HCT116 (cell line): ENCODE results near the gene LYRM4. TPM values are rescaled to one million over a fixed set of nuclear protein-coding genes. Genes with fewer than 3 reads are reported as not detected.
A peak's percentile ranks its signal among the peaks of the same experiment; 100 is the strongest.

Experiments
- ATAC-seq: fragments of 200-7000 bp; cut with Tn5 transposase; 2 replicates; pipeline ENCODE4 v1.9.1; 2020; ENCODE audit warnings: mild to moderate bottlenecking, moderate library complexity
- BruUV-seq: library from RNA; stranded (reverse); fragments of 400-500 nt; replicated peaks from 2 replicates; lab custom pipeline; 2021; lab: Mats Ljungman, UMichigan
- CTCF ChIA-PET: fragments of 300-600 bp; sonication (Branson Sonifier 250); formaldehyde crosslinking; loops from one replicate; lab custom pipeline; 2021; ENCODE audit warnings: antibody characterized with exemption; lab: Charles Lee
- POLR2A ChIA-PET: fragments of 300-600, 350-600 bp; sonication (Branson Sonifier 250); formaldehyde crosslinking; loops from one replicate; lab custom pipeline; 2021; ENCODE audit warnings: antibody characterized with exemption; lab: Charles Lee
- RAD21 ChIA-PET, 2 experiments: fragments of 300-600 bp; sonication (Branson Sonifier 250); formaldehyde crosslinking; loops; one replicate each; lab custom pipeline; 2023; ENCODE audit warnings: low total read pairs in 2 of 2; ENCODE audit not compliant: uncharacterized antibody in 2 of 2, unreplicated experiment in 2 of 2, low non-redundant PET in 1 of 2; lab: Charles Lee
- DNase-seq: peaks from one replicate; pipeline ENCODE4 v3.0.0-alpha.2; 2010; ENCODE audit warnings: low read depth, low spot score
- H2AFZ ChIP-seq: fragments of 200-600 bp; shearing (Covaris generic), sonication (generic); 2 replicates; pipeline ENCODE4 v1.6.1; 2017; ENCODE audit warnings: low read depth, mixed run types, mixed read lengths, antibody characterized with exemption, low read length; ENCODE audit not compliant: poor library complexity, severe bottlenecking
- H3K27ac ChIP-seq: 2 replicates; pipeline ENCODE4 v1.5.1; 2012; ENCODE audit warnings: low read depth, low read length
- H3K27me3 ChIP-seq: fragments of 200-600 bp; sonication (generic); 2 replicates; pipeline ENCODE4 v1.6.1; 2016; ENCODE audit warnings: mixed run types, low read length, mixed read lengths; ENCODE audit not compliant: insufficient read depth
- H3K36me3 ChIP-seq, 2 experiments: fragments of 200-500 bp in 1 of 2; fragments of 200-600 bp in 1 of 2; sonication (Bioruptor generic) in 1 of 2; sonication (generic) in 1 of 2; 2 replicates each; pipeline versions ENCODE4 v1.5.1 to v1.6.1; 2014 to 2016; ENCODE audit warnings: low read length in 2 of 2, inconsistent platforms in 1 of 2, mixed read lengths in 1 of 2, mixed run types in 1 of 2; ENCODE audit not compliant: insufficient read depth in 2 of 2, control insufficient read depth in 1 of 2
- H3K4me1 ChIP-seq, 2 experiments: fragments of 200-600 bp in 1 of 2; sonication (generic) in 1 of 2; 2 replicates each; pipeline versions ENCODE4 v1.5.1 to v1.6.1; 2012 to 2017; ENCODE audit warnings: low read length in 2 of 2, inconsistent platforms in 1 of 2, mild to moderate bottlenecking in 1 of 2, mixed read lengths in 1 of 2, mixed run types in 1 of 2, moderate library complexity in 1 of 2; ENCODE audit not compliant: insufficient read depth in 2 of 2, control insufficient read depth in 1 of 2
- H3K4me2 ChIP-seq: fragments of 200-600 bp; sonication (generic); 2 replicates; pipeline ENCODE4 v1.6.1; 2017; ENCODE audit warnings: mixed run types, low read length, mixed read lengths
- H3K4me3 ChIP-seq, 2 experiments: fragments of 200-600 bp in 1 of 2; sonication (generic) in 1 of 2; replicated peaks in 1 of 2; 2 replicates each; pipeline ENCODE4 v1.5.1; 2011 to 2016; ENCODE audit warnings: low read length in 2 of 2, control low read depth in 1 of 2, low read depth in 1 of 2, mild to moderate bottlenecking in 1 of 2, mixed read lengths in 1 of 2, mixed run types in 1 of 2
- H3K79me2 ChIP-seq: fragments of 200-600 bp; sonication (generic); 2 replicates; pipeline ENCODE4 v1.6.1; 2017; ENCODE audit warnings: mild to moderate bottlenecking, mixed run types, low read length, moderate library complexity, mixed read lengths; ENCODE audit not compliant: insufficient read depth
- H3K9ac ChIP-seq: fragments of 200-600 bp; sonication (generic); 2 replicates; pipeline ENCODE4 v1.6.1; 2016; ENCODE audit warnings: low read length, mixed read lengths
- H3K9me2 ChIP-seq: fragments of 200-600 bp; sonication (generic), shearing (Covaris generic); 2 replicates; pipeline ENCODE4 v1.6.1; 2017; ENCODE audit warnings: mixed run types, mild to moderate bottlenecking, moderate library complexity; ENCODE audit not compliant: insufficient read depth
- H3K9me3 ChIP-seq, 2 experiments: fragments of 200-500 bp in 1 of 2; fragments of 200-600 bp in 1 of 2; sonication (Bioruptor generic) in 1 of 2; sonication (generic) in 1 of 2; 2 replicates each; pipeline ENCODE4 v1.6.1; 2014 to 2017; ENCODE audit warnings: low read length in 2 of 2, mixed read lengths in 2 of 2, inconsistent platforms in 1 of 2, low read depth in 1 of 2, mild to moderate bottlenecking in 1 of 2, mixed run types in 1 of 2, moderate library complexity in 1 of 2; ENCODE audit not compliant: control insufficient read depth in 1 of 2, insufficient read depth in 1 of 2
- H4K20me1 ChIP-seq: fragments of 200-600 bp; sonication (generic), shearing (Covaris generic); 2 replicates; pipeline ENCODE4 v1.6.1; 2017; ENCODE audit warnings: mixed run types, mild to moderate bottlenecking, moderate library complexity; ENCODE audit not compliant: insufficient read depth
- CBX3 ChIP-seq: IDR thresholded peaks from 2 replicates; pipeline ENCODE4 v1.6.1; 2012; ENCODE audit warnings: low read depth
- CTCF ChIP-seq, 3 experiments: fragments of 200-600 bp in 1 of 3; sonication (generic) in 1 of 3; IDR thresholded peaks in 2 of 3; conservative IDR thresholded peaks in 1 of 3; 2 replicates each; pipeline ENCODE4 v1.5.1; 2012 to 2017; ENCODE audit warnings: low read depth in 2 of 3, low read length in 2 of 3, antibody characterized with exemption in 1 of 3, borderline replicate concordance in 1 of 3, control low read depth in 1 of 3, mild to moderate bottlenecking in 1 of 3, mixed read lengths in 1 of 3, mixed run types in 1 of 3, moderate library complexity in 1 of 3; ENCODE audit not compliant: insufficient read depth in 1 of 3
- EGR1 ChIP-seq: IDR thresholded peaks from 2 replicates; pipeline ENCODE4 v1.6.1; 2012; ENCODE audit warnings: low read depth
- ELF1 ChIP-seq: IDR thresholded peaks from 2 replicates; pipeline ENCODE4 v1.6.1; 2012; ENCODE audit warnings: low read depth, borderline replicate concordance
- EZH2 ChIP-seq: fragments of 200-600 bp; sonication (generic); IDR thresholded peaks from 2 replicates; pipeline ENCODE4 v1.6.1; 2017; ENCODE audit warnings: antibody characterized with exemption, mixed run types
- FOSL1 ChIP-seq: IDR thresholded peaks from 2 replicates; pipeline ENCODE4 v1.6.1; 2012; ENCODE audit warnings: low read depth
- JUND ChIP-seq: IDR thresholded peaks from 2 replicates; pipeline ENCODE4 v1.6.1; 2012
- MAX ChIP-seq: IDR thresholded peaks from 2 replicates; pipeline ENCODE4 v1.6.1; 2012
- POLR2A ChIP-seq: IDR thresholded peaks from 2 replicates; pipeline ENCODE4 v1.7.0; 2011; ENCODE audit warnings: borderline replicate concordance; ENCODE audit not compliant: insufficient read depth, insufficient read length; ENCODE audit errors: extremely low read depth
- POLR2AphosphoS5 ChIP-seq: IDR thresholded peaks from 2 replicates; pipeline ENCODE4 v1.6.1; 2011; ENCODE audit warnings: mild to moderate bottlenecking, low read depth, low read length, moderate library complexity
- SIN3A ChIP-seq: IDR thresholded peaks from 2 replicates; pipeline ENCODE4 v1.6.1; 2012; ENCODE audit warnings: low read depth
- SP1 ChIP-seq: IDR thresholded peaks from 2 replicates; pipeline ENCODE4 v1.6.1; 2012; ENCODE audit warnings: low read depth
- TCF7L2 ChIP-seq: IDR thresholded peaks from 2 replicates; pipeline ENCODE4 v1.7.0; 2011; ENCODE audit warnings: borderline replicate concordance, inconsistent platforms; ENCODE audit not compliant: insufficient read depth, insufficient read length; ENCODE audit errors: extremely low read depth
- YY1 ChIP-seq: IDR thresholded peaks from 2 replicates; pipeline ENCODE4 v1.6.1; 2011; ENCODE audit warnings: low read length, low read depth, moderate library complexity, mild to moderate bottlenecking; ENCODE audit not compliant: insufficient replicate concordance; ENCODE audit errors: extremely low read depth
- ZBTB33 ChIP-seq: IDR thresholded peaks from 2 replicates; pipeline ENCODE4 v1.6.1; 2011; ENCODE audit warnings: mild to moderate bottlenecking, low read length, moderate library complexity; ENCODE audit not compliant: insufficient replicate concordance; ENCODE audit errors: extremely low read depth
- ZFX ChIP-seq: fragments of 450-650 bp; IDR thresholded peaks from 2 replicates; pipeline ENCODE4 v1.6.1; 2017
- intact Hi-C: fragments of 100-400 bp; cut with micrococcal nuclease; formaldehyde crosslinking; loops from 2 replicates; pipeline ENCODE4 v1.10.0; 2022
- total RNA-seq: library from RNA; stranded (reverse); gene quantifications from one replicate; pipeline ENCODE4 v1.2.1, GENCODE V29; 2021; ENCODE audit not compliant: unreplicated experiment
- TF ChIP-seq, protein P1 (sequence below): IDR thresholded peaks from 2 replicates; pipeline ENCODE4 v1.6.1; 2012

The LYRM4 gene
- total RNA-seq, 1 experiment from 2014 or later = 30.1 TPM

DNA sequence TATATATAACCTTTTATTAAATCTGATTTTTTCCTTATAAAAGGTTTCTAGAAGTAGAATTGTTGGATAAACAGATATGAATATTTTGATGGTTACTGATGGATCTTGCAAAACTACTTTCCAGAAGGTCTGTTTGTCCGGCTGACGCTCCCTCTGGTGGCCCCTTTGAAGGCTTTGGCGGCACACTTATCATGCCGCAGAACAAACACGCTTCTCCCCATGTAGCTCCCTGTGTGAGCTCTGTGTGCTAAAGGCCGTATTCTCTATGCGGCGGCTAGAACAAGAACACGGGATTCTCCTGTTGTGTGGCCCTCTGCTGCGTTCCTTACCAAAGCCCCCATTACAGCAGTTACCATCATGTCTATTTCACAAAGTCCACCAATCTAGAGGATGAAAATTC, 145.6 kb downstream of the LYRM4 start:
- no peaks in the 10 kb centered on the region for H3K9me3 ChIP-seq
- H3K79me2 ChIP-seq = no peaks in the 10 kb centered on the region
- H3K4me1 ChIP-seq = peaks cover 0 to 13% of the 10 kb centered on the region in 2 experiments; a peak in 1 of 4 replicates
- no TSS peak for BruUV-seq
- no peaks in the 10 kb centered on the region for H3K27me3 ChIP-seq
- TF ChIP-seq TCF7L2 (no peak), CTCF (IDR thresholded peaks at IDR 0.05 in 2 of 3, conservative IDR thresholded peaks at IDR 0.05 in 1 of 3; ENCODE audit: borderline replicate concordance in 1 of 3, insufficient read depth in 1 of 3, low read depth in 2 of 3, low read length in 2 of 3) (peak in 2 of 3 experiments; percentile 27 to 32; a peak in 3 of 6 replicates)
- ChIA-PET RAD21 (no interaction called here), CTCF (no interaction called here), POLR2A (no interaction called here)
- H2AFZ ChIP-seq = no peak overlapping the region
- DNase-seq (no peak), ATAC-seq (no peak; the same call in 1 of the 2 replicates)
- intact Hi-C loops = no loop called here
- H3K9ac ChIP-seq = no peak overlapping the region
- H4K20me1 ChIP-seq = no peaks in the 10 kb centered on the region
- H3K36me3 ChIP-seq = no peaks in the 10 kb centered on the region
- no peak overlapping the region for H3K4me3 ChIP-seq
- H3K9me2 ChIP-seq = no peaks in the 10 kb centered on the region
- H3K27ac ChIP-seq = no peak overlapping the region
- no peak overlapping the region for H3K4me2 ChIP-seq

DNA sequence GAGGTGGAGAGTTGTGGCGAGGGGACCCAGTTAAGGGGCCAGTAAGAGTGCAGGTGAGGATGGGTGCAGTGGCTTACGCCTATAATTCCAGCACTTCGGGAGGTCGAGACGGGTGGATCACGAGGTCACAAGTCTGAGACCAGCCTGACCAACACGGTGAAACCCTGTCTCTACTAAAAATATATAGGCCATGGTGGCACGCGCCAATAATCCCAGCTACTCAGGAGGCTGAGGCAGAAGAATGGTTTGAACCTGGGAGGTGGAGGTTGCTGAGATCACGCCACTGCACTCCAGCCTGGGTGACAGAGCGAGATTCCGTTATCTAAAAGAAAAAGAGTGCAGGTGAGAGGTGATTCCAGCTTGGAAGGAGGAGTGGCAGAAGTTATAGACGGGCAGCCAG, 147.7 kb downstream of the LYRM4 start:
- H3K4me2 ChIP-seq = no peak overlapping the region
- H3K4me1 ChIP-seq = peaks cover 0 to 13% of the 10 kb centered on the region in 2 experiments; a peak in 1 of 4 replicates
- H3K9ac ChIP-seq = no peak overlapping the region
- CTCF ChIA-PET = interaction anchor here (1.4 kb wide), 1 partner anchor 289 kb away, joined by 3 read pairs; no protein-coding TSS in a partner anchor
- RAD21 ChIA-PET = no interaction called here
- POLR2A ChIA-PET = no interaction called here
- no peaks in the 10 kb centered on the region for H3K27me3 ChIP-seq
- H3K79me2 ChIP-seq = no peaks in the 10 kb centered on the region
- no TSS peak for BruUV-seq
- no peaks in the 10 kb centered on the region for H3K9me2 ChIP-seq
- H4K20me1 ChIP-seq = no peaks in the 10 kb centered on the region
- intact Hi-C loops = no loop called here
- H2AFZ ChIP-seq = no peak overlapping the region
- no peaks in the 10 kb centered on the region for H3K9me3 ChIP-seq
- H3K36me3 ChIP-seq = no peaks in the 10 kb centered on the region
- no peak overlapping the region for H3K4me3 ChIP-seq
- DNase-seq (no peak), ATAC-seq (no peak)
- H3K27ac ChIP-seq = no peak overlapping the region
- TF ChIP-seq EZH2 (no peak), SP1 (no peak), ZFX (no peak), TCF7L2 (no peak), FOSL1 (no peak), ELF1 (no peak), JUND (no peak), SIN3A (no peak), EGR1 (no peak), ZBTB33 (no peak), MAX (no peak), CBX3 (no peak), YY1 (no peak), POLR2A (no peak), POLR2AphosphoS5 (no peak)
- TF ChIP-seq, protein P1, sequence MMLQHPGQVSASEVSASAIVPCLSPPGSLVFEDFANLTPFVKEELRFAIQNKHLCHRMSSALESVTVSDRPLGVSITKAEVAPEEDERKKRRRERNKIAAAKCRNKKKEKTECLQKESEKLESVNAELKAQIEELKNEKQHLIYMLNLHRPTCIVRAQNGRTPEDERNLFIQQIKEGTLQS = no peak
